UCSD-AML1 (cell line): ENCODE measurements around the gene SORL1.

ENCODE experiments used
- DNase-seq: peaks from one replicate; lab custom pipeline; 2025; ENCODE audit not compliant: unreplicated experiment; lab: John Stamatoyannopoulos, UW

Gene SORL1

DNA sequence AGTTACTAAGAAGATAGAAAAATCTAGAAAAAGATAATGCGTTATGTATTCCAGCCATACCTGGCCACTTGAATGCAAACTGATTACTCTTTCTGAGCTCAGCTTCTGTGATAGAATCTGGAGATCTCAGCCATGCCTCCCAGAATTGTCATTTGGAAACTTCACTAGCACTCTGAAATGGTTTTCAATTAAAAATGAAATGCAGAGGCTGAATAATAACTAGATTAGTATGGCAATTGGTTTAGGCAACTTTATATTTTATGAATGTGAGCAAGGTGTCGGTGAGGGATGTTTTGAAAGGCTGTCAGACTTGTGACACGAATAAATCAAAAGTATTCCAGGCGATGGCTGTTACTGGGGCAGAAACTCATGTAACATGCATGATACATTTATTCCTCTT, 129.5 kb downstream of the SORL1 start:
- no peak for DNase-seq

DNA sequence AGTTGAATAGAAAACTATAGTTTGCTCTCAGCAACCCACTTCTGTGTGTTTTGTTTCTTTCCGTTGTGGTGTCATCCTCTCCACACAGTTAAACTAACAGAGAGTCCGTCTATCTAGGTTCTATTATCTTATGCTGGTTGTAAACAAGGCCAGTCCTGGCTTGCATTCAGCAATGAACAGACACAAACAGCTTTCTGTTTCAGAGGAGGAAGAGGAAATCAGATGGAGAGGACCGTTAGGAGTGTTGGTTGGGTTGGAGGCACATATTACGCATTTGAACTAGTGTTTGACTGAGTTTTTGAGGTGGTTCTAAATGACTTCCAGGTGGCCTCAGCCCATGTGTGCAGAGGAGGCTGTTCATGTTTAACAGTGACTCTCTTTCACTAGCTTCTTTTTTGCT, 130.2 kb downstream of the SORL1 start:
- no peak for DNase-seq

GRCh38 chr11:121583825-121584224, 131.7 kb downstream of the SORL1 start:
- no peak for DNase-seq

DNA sequence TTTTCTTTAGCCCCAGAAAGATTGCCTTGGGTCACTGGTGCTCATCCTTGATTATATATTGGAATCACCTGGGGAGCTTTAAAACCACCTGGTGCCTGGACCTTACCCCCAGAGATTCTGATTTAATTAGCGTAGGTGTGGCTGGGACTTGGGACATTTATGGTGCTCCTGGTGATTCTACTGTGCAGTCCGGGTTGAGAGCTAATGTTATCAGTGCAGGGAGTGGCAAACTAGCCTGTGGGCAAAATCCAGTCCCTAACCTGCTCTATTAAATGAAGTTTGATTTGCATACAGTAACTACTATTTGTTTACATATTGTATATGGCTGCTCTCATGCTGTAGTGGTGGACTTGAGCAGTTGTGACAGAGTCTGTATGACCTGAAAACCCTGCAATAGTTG, 134.6 kb downstream of the SORL1 start:
- DNase-seq = no peak

DNA sequence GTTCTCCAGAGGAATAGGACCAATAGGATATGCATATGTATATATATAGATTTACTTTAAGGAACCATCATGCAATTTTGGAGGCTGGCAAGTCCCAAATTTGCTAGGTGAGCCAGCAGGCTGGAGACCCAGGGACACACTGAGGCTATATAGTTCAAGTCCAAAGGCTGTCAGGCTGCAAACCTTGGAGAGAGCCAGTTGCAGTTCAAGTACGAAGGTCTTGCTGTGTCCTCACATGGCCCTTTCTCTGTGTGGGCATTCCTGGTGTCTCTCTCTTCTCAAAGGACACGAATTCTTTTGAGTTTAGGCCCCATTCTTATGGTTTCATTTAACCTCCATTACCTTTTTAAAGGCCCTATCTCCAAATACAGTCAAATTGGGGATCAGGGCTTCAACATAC, 135.1 kb downstream of the SORL1 start:
- DNase-seq = no peak

- no peak for DNase-seq
Measured at GRCh38 chr11:121588747-121589146, 136.6 kb downstream of the SORL1 start.

- no peak for DNase-seq
Measured at GRCh38 chr11:121589946-121590537, 137.9 kb downstream of the SORL1 start.

DNA sequence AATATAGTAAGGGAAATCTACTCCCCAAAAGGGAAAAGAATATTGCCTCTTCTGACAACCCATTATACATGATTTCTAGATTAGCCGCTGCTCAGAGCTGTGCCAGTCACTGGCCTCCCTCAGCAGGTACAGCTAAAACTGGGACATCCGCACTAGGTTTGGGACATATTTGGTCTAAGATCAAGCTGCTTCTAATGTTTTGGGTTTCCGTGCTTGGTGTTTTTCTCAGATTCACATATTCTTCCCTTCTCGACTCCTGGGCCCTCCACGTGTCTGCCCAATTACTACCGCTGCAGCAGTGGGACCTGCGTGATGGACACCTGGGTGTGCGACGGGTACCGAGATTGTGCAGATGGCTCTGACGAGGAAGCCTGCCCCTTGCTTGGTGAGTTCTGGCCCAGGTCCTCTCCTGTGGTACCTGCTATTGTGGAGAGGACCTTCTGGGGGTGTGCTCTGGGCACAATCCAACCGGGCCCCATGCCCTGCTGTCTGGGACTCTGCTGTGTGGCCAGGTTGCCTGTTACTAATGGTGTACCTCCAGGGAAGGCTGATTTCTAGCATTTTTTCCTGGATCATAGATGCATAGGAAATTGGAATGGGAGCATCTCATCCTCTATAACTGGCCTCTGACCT, 138.8 kb downstream of the SORL1 start:
- DNase-seq = no peak

DNA sequence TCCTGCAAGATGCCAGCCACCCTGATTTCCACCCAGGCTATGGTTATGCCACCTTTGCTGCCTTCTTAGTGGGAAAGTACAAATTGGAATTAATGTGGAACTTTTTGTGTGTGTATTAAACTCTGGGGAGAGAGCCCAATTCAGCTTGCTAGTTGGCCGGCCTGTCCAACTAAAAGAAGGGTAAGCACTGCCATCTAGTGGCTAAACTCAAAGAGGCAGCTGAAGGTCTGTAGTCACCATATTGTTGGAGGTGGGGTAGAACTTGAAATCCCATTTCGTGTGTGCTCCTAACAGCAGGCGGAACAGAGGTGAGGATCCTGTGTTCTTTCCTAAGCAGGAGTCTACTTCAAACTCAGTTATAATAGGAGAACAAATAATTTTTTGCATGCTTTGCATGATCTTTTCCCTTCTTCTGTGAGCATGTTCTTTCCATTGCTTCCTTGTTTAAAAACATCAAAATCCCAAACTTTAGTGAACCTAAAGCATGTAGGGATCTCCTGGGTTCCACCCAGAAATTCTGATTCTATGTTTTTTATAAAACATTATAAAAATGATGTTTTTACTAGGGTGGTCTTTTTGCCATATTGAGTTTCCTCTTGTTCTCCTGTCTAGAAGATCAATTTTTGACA, 139.4 kb downstream of the SORL1 start:
- DNase-seq = peak; percentile 23

- no peak for DNase-seq
Measured at GRCh38 chr11:121592708-121593107, 140.6 kb downstream of the SORL1 start.

- DNase-seq = no peak
Measured at GRCh38 chr11:121595717-121596161, 143.6 kb downstream of the SORL1 start.

- no peak for DNase-seq
Measured at GRCh38 chr11:121596195-121597155, 144.4 kb downstream of the SORL1 start.

GRCh38 chr11:121603316-121603715, 151.2 kb downstream of the SORL1 start:
- no peak for DNase-seq

- no peak for DNase-seq
Measured at GRCh38 chr11:121604152-121604551, 152.0 kb downstream of the SORL1 start.

DNA sequence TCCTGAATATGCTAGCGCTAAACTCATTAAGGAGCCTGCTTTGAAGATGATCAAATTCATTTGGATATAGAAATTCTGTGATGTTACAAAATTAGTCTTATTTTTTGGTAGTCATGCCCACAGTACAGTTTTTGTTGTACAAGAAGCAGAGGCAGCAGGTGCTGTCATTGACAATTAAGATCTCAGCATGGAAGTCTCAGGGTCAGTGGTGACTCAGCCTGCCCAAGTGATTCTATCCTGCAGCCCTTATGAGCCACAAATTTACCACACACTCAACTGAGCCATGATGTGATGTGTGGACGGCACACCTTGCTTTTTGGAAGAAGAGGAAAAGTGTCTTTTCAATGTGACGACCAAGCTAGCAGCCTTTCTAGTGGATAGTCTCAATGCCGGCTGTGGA, 154.2 kb downstream of the SORL1 start:
- no peak for DNase-seq

DNA sequence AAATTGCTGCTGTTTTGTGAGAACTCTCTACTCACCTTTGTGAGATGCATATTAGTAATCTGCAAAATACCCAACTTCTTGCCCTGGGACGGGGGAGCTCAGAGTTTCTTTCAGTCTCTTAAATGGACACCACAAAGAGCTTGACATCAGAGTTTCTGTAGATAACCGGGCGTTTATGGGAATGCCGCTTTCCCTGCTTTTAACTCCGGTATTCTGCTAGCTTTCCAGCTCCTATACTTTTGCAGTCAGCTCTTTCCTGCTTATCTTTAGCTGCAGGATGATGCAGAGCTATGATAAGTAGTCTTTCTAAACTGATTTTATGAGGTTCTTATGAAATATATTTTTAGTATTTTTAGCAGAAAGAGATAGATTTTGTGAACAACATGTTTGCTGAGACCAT, 155.2 kb downstream of the SORL1 start:
- DNase-seq = no peak

DNA sequence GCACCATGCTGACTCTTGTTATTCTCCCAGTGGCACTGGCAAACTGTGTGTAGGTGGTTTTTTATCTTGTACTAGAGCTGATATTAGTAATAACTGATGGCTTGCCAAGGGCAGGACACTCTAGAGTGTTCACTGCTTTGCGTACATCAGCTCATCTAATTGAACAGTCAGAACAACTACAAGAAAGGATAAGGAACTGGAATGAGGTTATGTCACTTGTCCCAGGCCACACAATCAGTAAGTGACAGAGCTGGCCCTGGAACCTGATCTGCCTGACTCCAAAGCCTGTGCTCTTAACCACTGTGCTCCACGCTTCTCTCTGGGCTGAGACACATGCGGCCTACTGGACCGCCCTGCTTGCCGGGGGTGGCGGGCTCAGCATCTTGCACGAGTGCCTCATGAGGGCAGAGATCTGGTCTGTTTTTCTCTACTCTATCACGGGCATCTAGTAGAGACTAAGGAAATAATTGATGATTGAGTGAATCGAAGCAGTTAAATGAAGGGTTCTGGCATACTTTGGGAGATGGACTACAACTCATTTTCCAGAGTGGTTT, 156.5 kb downstream of the SORL1 start:
- DNase-seq = no peak

GRCh38 chr11:121610706-121611105, 158.6 kb downstream of the SORL1 start:
- DNase-seq = no peak

DNA sequence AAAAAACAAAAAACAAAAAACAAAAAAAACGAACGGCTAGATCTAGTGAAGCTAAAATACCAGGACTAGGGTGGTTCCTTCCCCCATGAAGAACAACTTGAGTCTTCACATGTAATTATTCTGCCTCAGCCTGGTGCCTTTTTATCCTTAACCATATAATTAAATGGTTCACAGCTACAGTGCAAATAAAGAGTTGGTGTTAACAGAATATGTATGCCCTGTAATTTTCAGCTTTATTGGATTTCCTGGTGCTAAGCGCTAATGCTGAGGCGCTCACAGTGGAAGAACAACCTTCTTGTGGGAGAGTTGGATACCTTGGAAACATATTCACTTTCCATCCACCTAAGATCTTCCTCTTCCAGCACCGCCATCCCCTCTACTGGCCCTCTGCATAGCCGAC, 159.1 kb downstream of the SORL1 start:
- DNase-seq = no peak

- DNase-seq = no peak
Measured at GRCh38 chr11:121613724-121614123, 161.6 kb downstream of the SORL1 start.

GRCh38 chr11:121614636-121615240, 162.6 kb downstream of the SORL1 start:
- no peak for DNase-seq
